Cortex of kidney (tissue), 1 donor: Measurements from ENCODE around the gene AXIN1.
"Not testable (repeated sequence)": the region's sequence is repeated elsewhere in the genome, so short reads cannot be mapped to it uniquely, and the experiment has no call there.

Experiments used
- DNase-seq: peaks from one replicate; lab custom pipeline; 2025; lab: John Stamatoyannopoulos, UW

The AXIN1 gene

GRCh38 chr16:352547-353403 is at the start of gene AXIN1:
Gene AXIN1 (minus strand): TSS chr16:352723. CDS start chr16:347025, 5,698 bp downstream.
- DNase-seq: no peak

- DNase-seq: no peak
These were observed 49.2 kb upstream of the AXIN1 start, which contains the start of gene DECR2 for GRCh38 chr16:401468-402348. Gene DECR2 (plus strand): TSS chr16:401885. CDS start chr16:401964, 79 bp downstream.

DNA sequence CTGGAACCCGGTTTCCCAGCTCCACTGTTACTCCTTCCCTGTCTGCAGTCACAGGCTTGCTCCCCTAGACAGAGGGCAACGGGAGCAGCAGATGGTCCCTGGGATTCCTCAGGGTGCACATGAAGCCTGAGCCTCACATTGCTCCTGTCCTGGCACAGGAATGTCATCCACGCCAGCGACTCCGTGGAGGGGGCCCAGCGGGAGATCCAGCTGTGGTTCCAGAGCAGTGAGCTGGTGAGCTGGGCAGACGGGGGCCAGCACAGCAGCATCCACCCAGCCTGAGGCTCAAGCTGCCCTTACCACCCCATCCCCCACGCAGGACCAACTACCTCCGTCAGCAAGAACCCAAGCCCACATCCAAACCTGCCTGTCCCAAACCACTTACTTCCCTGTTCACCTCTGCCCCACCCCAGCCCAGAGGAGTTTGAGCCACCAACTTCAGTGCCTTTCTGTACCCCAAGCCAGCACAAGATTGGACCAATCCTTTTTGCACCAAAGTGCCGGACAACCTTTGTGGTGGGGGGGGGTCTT is 47.6 kb upstream of the AXIN1 start:
- no peak for DNase-seq

GRCh38 chr16:399340-400019 is 47.0 kb upstream of the AXIN1 start:
- DNase-seq: no peak

- DNase-seq: no peak
These were observed 46.2 kb upstream of the AXIN1 start for GRCh38 chr16:398561-399339.

GRCh38 chr16:397736-398332 is 45.3 kb upstream of the AXIN1 start:
- no peak for DNase-seq

DNA sequence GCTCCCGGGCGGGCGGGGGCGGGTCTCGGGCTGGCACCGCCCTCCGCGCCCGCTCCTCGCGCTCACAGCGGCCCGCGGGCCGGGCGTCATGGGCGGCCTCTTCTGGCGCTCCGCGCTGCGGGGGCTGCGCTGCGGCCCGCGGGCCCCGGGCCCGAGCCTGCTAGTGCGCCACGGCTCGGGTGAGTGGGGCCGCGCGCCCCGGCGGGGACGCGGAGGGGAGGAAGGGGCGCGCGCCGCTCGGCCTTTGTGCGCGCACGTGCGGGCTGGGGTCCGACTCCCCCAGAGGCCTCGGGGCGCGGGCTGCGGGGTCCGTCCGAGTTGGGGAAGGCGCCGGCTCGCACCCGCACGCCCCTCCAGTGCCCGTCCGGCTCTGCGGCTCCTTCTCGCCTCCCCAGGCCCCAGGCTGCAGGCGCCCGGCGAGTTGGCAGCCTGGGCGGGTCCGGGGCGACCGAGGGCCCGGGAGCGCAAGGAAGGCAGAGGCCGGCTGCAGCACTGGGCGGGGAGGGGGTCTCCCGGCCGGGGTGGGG is 44.7 kb upstream of the AXIN1 start, which contains the start of gene NME4:
NME4 (plus strand) TSS at position 65 of the 527 bp plus-strand sequence; CDS start at position 89, 24 bp downstream.
- no peak for DNase-seq

- DNase-seq: no peak
These were observed 44.1 kb upstream of the AXIN1 start for GRCh38 chr16:396605-397004.

GRCh38 chr16:396199-396598 is 43.7 kb upstream of the AXIN1 start:
- no peak for DNase-seq

GRCh38 chr16:392450-393030 is 40.0 kb upstream of the AXIN1 start:
- no peak for DNase-seq

DNA sequence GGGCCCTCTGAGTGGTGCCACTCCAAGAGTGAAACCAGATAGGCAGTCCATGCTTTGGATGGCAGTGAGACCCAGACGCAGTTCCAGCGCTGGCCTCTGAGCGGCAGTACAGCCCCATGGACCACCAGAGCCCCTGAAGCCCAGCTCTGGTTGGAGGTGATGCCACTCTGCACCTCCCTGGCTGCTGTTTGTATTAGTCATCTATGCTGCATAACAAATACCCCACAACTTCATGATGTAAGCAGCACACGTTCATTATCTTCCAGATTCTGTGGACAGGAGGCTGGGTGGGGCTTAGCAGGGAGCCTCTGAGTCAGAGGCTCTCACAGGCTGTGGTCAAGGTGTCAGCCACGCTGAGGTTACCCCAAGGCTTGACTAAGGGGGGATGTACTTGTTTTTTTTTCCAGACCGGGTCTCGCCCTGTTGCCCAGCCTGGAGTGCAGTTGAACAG is 39.4 kb upstream of the AXIN1 start:
- no peak for DNase-seq

DNA sequence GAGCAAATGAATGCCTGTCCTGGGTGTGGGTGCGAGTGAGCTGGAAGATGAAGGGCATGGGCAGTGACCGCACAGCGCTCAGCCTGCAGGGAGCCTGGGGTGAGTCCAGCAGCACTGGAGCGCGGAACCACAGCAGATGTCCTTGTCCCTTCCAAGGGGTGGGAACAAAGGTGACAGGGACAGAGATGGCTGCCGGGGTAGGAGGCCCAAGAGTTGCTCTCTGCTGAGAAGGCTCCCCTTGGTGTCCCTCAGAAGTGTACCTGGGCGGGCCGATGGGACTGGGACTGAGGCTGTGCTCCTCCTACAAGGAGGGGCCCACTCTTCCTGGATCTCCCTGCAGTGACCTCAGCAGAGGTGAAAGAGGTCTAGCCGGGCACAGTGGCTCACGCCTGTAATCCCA is 36.8 kb upstream of the AXIN1 start:
- no peak for DNase-seq

DNA sequence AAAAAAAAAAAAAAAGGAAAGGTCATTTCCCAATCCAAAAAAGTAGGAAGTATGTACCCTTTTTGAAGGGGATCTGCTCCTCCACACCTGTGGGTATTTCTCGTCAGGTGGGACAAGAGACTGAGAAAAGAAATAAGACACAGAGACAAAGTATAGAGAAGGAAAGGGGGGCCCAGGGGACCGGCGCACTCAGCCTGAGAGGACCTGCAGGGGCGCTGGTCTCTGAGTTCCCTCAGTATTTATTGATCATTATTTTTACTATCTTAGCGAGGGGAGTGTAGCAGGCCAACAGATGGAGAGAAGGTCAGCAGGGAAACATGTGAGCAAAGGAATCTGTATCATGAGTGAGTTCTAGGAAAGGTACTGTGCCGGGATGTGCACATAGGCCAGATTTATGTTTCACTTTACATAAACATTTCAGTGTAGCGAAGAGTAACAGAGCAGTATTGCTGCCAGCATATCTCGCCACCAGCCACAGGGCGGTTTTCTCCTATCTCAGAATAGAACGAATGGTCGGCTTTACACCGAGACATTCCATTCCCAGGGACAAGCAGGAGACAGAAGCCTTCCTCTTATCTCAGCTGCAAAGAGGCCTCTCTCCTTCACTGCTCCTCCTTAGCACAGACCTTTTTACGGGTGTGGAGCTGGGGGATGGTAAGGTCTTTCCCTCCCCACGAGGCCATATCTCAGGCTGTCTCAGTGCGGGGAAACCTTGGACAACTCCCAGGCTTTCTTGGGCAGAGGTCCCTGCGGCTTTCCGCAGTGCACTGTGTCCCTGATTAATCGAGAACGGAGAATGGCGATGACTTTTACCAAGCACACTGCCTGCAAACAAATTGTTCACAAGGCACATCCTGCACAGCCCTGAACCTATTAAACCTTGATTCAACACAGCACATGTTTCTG is 35.5 kb upstream of the AXIN1 start:
- DNase-seq: not testable (repeated sequence)

GRCh38 chr16:386641-387156 is 34.2 kb upstream of the AXIN1 start:
- no peak for DNase-seq

DNA sequence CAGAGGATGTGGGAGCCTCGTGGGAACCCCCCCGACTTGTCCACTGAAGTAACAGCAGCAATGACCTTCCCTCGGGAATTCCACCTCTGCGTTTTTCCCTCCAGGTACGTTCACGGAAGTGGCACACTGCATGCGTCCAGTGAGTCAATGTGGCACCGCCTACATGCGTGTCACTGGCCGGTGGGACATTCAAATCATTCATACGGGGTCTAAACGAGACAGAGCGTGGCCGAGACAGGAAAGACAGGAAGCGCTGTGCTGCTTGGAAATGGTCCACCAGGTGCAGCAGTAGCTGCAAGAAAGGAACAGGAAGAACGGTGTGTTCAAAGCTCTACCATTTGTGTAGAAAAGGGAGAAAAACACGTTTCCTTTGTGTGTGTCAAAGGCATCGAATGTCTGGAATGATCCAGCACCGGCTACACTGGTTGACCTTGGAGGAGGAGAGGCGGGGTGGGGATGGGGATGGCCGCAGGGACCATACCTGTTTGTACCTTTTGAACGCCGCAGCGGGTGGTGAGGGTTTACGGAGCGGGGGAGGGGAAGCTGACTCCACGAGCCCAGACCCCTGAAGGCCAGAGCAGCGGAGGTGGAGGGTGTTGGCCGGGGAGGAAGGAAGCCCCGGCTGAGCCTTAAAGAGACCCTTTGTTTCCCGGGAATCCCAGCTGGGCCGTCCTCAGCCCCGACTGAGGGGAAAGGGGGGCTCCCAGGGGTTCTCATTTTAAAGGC is 31.0 kb upstream of the AXIN1 start:
- no peak for DNase-seq

- no peak for DNase-seq
These were observed 29.5 kb upstream of the AXIN1 start, which contains the start of gene PGAP6 for GRCh38 chr16:381789-382717. Gene PGAP6 (minus strand): TSS chr16:381978. CDS start chr16:381821, 157 bp downstream.
